MM.1S (cell line): Measurements from ENCODE around the gene CFAP45.

Experiments used
- DNase-seq: peaks from one replicate; pipeline ENCODE4 v3.0.0-alpha.2; 2015
- H2AFZ ChIP-seq: fragments of 300-600 bp; sonication (generic); 2 replicates; pipeline ENCODE4 v1.6.0; 2016; ENCODE audit warnings: antibody characterized with exemption, low read length
- H3F3A ChIP-seq: fragments of 300-600 bp; sonication (generic); 2 replicates; pipeline ENCODE4 v1.6.1; 2016; ENCODE audit warnings: mild to moderate bottlenecking, antibody characterized with exemption, low read length, moderate library complexity, mixed read lengths; ENCODE audit not compliant: insufficient read depth
- H3K27ac ChIP-seq: fragments of 300-600 bp; sonication (generic); 2 replicates; pipeline ENCODE4 v1.5.1; 2016; ENCODE audit warnings: mild to moderate bottlenecking, low read length
- H3K27me3 ChIP-seq: fragments of 300-600 bp; sonication (generic); replicated peaks from 2 replicates; pipeline ENCODE4 v1.6.0; 2016; ENCODE audit warnings: low read length; ENCODE audit not compliant: insufficient read depth
- H3K36me3 ChIP-seq: fragments of 300-600 bp; sonication (generic); replicated peaks from 2 replicates; pipeline ENCODE4 v1.6.1; 2016; ENCODE audit warnings: mild to moderate bottlenecking, low read length, mixed read lengths; ENCODE audit not compliant: insufficient read depth
- H3K4me1 ChIP-seq: fragments of 300-600 bp; sonication (generic); 2 replicates; pipeline ENCODE4 v1.6.1; 2016; ENCODE audit warnings: low read length, mixed read lengths
- H3K4me2 ChIP-seq: fragments of 300-600 bp; sonication (generic); 2 replicates; pipeline ENCODE4 v1.6.0; 2016; ENCODE audit warnings: low read depth, low read length
- H3K4me3 ChIP-seq: fragments of 300-600 bp; sonication (generic); 2 replicates; pipeline ENCODE4 v1.5.1; 2016; ENCODE audit warnings: low read length, mixed read lengths
- H3K79me2 ChIP-seq: fragments of 300-600 bp; sonication (generic); 2 replicates; pipeline ENCODE4 v1.6.1; 2016; ENCODE audit warnings: mixed run types, low read length, mixed read lengths
- H3K9ac ChIP-seq: fragments of 300-600 bp; sonication (generic); 2 replicates; pipeline ENCODE4 v1.6.1; 2016; ENCODE audit warnings: low read length, mixed read lengths
- H3K9me2 ChIP-seq: fragments of 300-600 bp; sonication (generic); replicated peaks from 2 replicates; pipeline ENCODE4 v1.6.1; 2016; ENCODE audit warnings: mild to moderate bottlenecking, low read length, mixed read lengths; ENCODE audit not compliant: insufficient read depth
- H3K9me3 ChIP-seq: fragments of 300-600 bp; sonication (generic); replicated peaks from 2 replicates; pipeline ENCODE4 v1.6.1; 2016; ENCODE audit warnings: mild to moderate bottlenecking, low read length, mixed read lengths; ENCODE audit not compliant: insufficient read depth
- H4K20me1 ChIP-seq: fragments of 300-600 bp; sonication (generic); 2 replicates; pipeline ENCODE4 v1.6.1; 2016; ENCODE audit warnings: mild to moderate bottlenecking, low read length, moderate library complexity, mixed read lengths; ENCODE audit not compliant: insufficient read depth
- CTCF ChIP-seq: fragments of 300-600 bp; sonication (generic); IDR thresholded peaks from 2 replicates; pipeline ENCODE4 v1.5.1; 2016; ENCODE audit warnings: antibody characterized with exemption, low read length, mixed read lengths
- EZH2 ChIP-seq: fragments of 300-600 bp; sonication (generic); optimal IDR thresholded peaks from 2 replicates; pipeline ENCODE3; 2017; ENCODE audit warnings: low read depth, mild to moderate bottlenecking, antibody characterized with exemption, low read length, mixed read lengths
- EZH2phosphoT487 ChIP-seq: fragments of 300-600 bp; sonication (generic); IDR thresholded peaks from 2 replicates; pipeline ENCODE4 v1.6.1; 2018; ENCODE audit warnings: antibody characterized with exemption, low read length

CFAP45 gene

DNA sequence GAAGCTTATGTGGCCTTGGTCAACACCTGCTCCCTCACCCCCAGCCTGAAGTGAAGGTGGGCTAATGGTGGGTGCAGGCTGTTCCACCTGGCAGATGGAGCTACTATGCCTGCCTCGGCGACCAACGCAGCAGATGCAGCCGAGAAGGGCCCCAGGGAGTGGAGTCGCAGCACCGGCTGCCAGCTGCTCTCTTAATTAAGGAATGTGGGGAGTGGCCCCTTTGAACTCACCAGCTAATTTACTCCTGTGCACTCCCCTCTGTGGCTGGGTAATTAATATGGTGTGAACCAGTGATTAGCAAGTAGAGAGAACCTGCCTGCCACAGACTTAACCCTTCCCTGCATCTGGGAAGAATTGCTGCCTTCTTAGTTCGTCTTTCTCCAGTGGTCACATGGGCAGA is 76.6 kb downstream of the CFAP45 start:
- H3K4me2 ChIP-seq = no peak overlapping the region
- no peaks in the 10 kb centered on the region for H3K9me2 ChIP-seq
- no peak overlapping the region for H2AFZ ChIP-seq
- H3K9ac ChIP-seq = no peak overlapping the region
- H3K27ac ChIP-seq = no peak overlapping the region
- no peaks in the 10 kb centered on the region for H3K27me3 ChIP-seq
- no peaks in the 10 kb centered on the region for H3K79me2 ChIP-seq
- H3K4me1 ChIP-seq = peaks cover 19% of the 10 kb centered on the region
- no peaks in the 10 kb centered on the region for H3K36me3 ChIP-seq
- DNase-seq = no peak
- no peaks in the 10 kb centered on the region for H3K9me3 ChIP-seq
- H4K20me1 ChIP-seq = no peaks in the 10 kb centered on the region
- TF ChIP-seq EZH2 (no peak), CTCF (no peak), EZH2phosphoT487 (no peak)
- H3K4me3 ChIP-seq = no peak overlapping the region
- peaks cover 7% of the 10 kb centered on the region for H3F3A ChIP-seq
